H9 (cell line): ENCODE measurements around the gene NACAD. TPM values are rescaled to one million over a fixed set of nuclear protein-coding genes. Genes with fewer than 3 reads are reported as not detected.

Source experiments
- DNase-seq: peaks from one replicate; pipeline ENCODE4 v3.0.0-alpha.2; 2017
- H2AFZ ChIP-seq: one replicate; pipeline ENCODE4 v1.6.1; 2013; ENCODE audit warnings: mild to moderate bottlenecking, low read length, control low read depth, moderate library complexity
- H2AK5ac ChIP-seq: 2 replicates; pipeline ENCODE4 v1.6.1; 2013; ENCODE audit warnings: low read length, control low read depth, mixed read lengths; ENCODE audit not compliant: insufficient read length
- H2BK120ac ChIP-seq: one replicate; pipeline ENCODE4 v1.6.1; 2013; ENCODE audit warnings: low read depth, mild to moderate bottlenecking, low read length, control low read depth, inconsistent platforms; ENCODE audit not compliant: poor library complexity, severe bottlenecking
- H2BK12ac ChIP-seq: 2 replicates; pipeline ENCODE4 v1.6.1; 2013; ENCODE audit warnings: low read length, control low read depth, mixed read lengths, low read depth; ENCODE audit not compliant: insufficient read length
- H2BK15ac ChIP-seq: 2 replicates; pipeline ENCODE4 v1.6.1; 2013; ENCODE audit warnings: low read depth, low read length, control low read depth
- H2BK20ac ChIP-seq: one replicate; pipeline ENCODE4 v1.6.1; 2013; ENCODE audit warnings: low read depth, mild to moderate bottlenecking, low read length, control low read depth, inconsistent platforms; ENCODE audit not compliant: poor library complexity, severe bottlenecking
- H2BK5ac ChIP-seq: 2 replicates; pipeline ENCODE4 v1.6.1; 2013; ENCODE audit warnings: low read length, control low read depth, mixed read lengths; ENCODE audit not compliant: insufficient read length
- H3K14ac ChIP-seq: 2 replicates; pipeline ENCODE4 v1.6.1; 2013; ENCODE audit warnings: low read length, control low read depth; ENCODE audit not compliant: insufficient read depth
- H3K18ac ChIP-seq: 2 replicates; pipeline ENCODE4 v1.6.1; 2013; ENCODE audit warnings: low read depth, mild to moderate bottlenecking, mixed read lengths, low read length, control low read depth; ENCODE audit not compliant: insufficient read length
- H3K23ac ChIP-seq: 2 replicates; pipeline ENCODE4 v1.6.1; 2013; ENCODE audit warnings: low read length, control low read depth, mixed read lengths, low read depth; ENCODE audit not compliant: insufficient read length
- H3K23me2 ChIP-seq: 2 replicates; pipeline ENCODE4 v1.6.1; 2013; ENCODE audit warnings: low read depth, mild to moderate bottlenecking, mixed read lengths, low read length, control low read depth; ENCODE audit not compliant: insufficient read length, poor library complexity, severe bottlenecking
- H3K27ac ChIP-seq: 2 replicates; pipeline ENCODE4 v1.5.1; 2013; ENCODE audit warnings: low read length, control low read depth, mixed read lengths, low read depth; ENCODE audit not compliant: insufficient read length
- H3K27me3 ChIP-seq: 2 replicates; pipeline ENCODE4 v1.6.1; 2013; ENCODE audit warnings: low read length, control low read depth, inconsistent platforms; ENCODE audit not compliant: insufficient read depth
- H3K4ac ChIP-seq: 2 replicates; pipeline ENCODE4 v1.6.1; 2013; ENCODE audit warnings: low read depth, mild to moderate bottlenecking, control low read depth, inconsistent platforms, low read length, moderate library complexity
- H3K4me1 ChIP-seq: 2 replicates; pipeline ENCODE4 v1.6.1; 2013; ENCODE audit warnings: low read length, control low read depth, inconsistent platforms; ENCODE audit not compliant: insufficient read depth
- H3K4me2 ChIP-seq: 2 replicates; pipeline ENCODE4 v1.6.1; 2013; ENCODE audit warnings: low read length, control low read depth, mixed read lengths; ENCODE audit not compliant: insufficient read length, insufficient read depth
- H3K56ac ChIP-seq: 2 replicates; pipeline ENCODE4 v1.6.1; 2013; ENCODE audit warnings: low read depth, mild to moderate bottlenecking, mixed read lengths, low read length, control low read depth; ENCODE audit not compliant: insufficient read length
- H3K79me1 ChIP-seq: 2 replicates; pipeline ENCODE4 v1.6.1; 2013; ENCODE audit warnings: low read depth, mild to moderate bottlenecking, moderate library complexity, low read length, control low read depth, inconsistent platforms; ENCODE audit not compliant: insufficient read depth, poor library complexity, severe bottlenecking
- H3K79me2 ChIP-seq: 2 replicates; pipeline ENCODE4 v1.6.1; 2013; ENCODE audit warnings: low read length, control low read depth, inconsistent platforms; ENCODE audit not compliant: insufficient read depth
- H3K9ac ChIP-seq: 2 replicates; pipeline ENCODE4 v1.6.1; 2013; ENCODE audit warnings: low read length, control low read depth, mixed read lengths; ENCODE audit not compliant: insufficient read length; ENCODE audit errors: extremely low read depth
- H3K9me3 ChIP-seq: one replicate; pipeline ENCODE4 v1.6.1; 2013; ENCODE audit warnings: low read depth, low read length, inconsistent platforms; ENCODE audit not compliant: control insufficient read depth
- H3T11ph ChIP-seq: one replicate; pipeline ENCODE4 v1.6.1; 2013; ENCODE audit warnings: mild to moderate bottlenecking, low read length, control low read depth, inconsistent platforms
- H4K20me1 ChIP-seq: one replicate; pipeline ENCODE4 v1.6.1; 2013; ENCODE audit not compliant: control insufficient read depth, insufficient read length, insufficient read depth
- H4K5ac ChIP-seq: 2 replicates; pipeline ENCODE4 v1.6.1; 2013; ENCODE audit warnings: low read depth, mild to moderate bottlenecking, mixed read lengths, low read length, control low read depth; ENCODE audit not compliant: insufficient read length
- H4K8ac ChIP-seq: replicated peaks from 2 replicates; pipeline ENCODE4 v1.6.1; 2013; ENCODE audit warnings: low read length, control low read depth, mixed read lengths, low read depth; ENCODE audit not compliant: insufficient read length
- H4K91ac ChIP-seq: 2 replicates; pipeline ENCODE4 v1.6.1; 2013; ENCODE audit warnings: low read depth, mild to moderate bottlenecking, moderate library complexity, mixed read lengths, low read length, control low read depth; ENCODE audit not compliant: insufficient read length
- H3K27ac Mint-ChIP-seq, 3 experiments: 2 replicates in 2 of 3; 3 replicates in 1 of 3; pipeline ENCODE4 v1.8.0; 2020 to 2021; ENCODE audit warnings: mixed read lengths in 3 of 3, mild to moderate bottlenecking in 1 of 3, moderate library complexity in 1 of 3
- H3K27me3 Mint-ChIP-seq: 2 replicates; pipeline ENCODE4 v1.8.0; 2021; ENCODE audit warnings: low read depth, mild to moderate bottlenecking, moderate library complexity, mixed read lengths
- H3K36me3 Mint-ChIP-seq, 3 experiments: 2 replicates in 2 of 3; 3 replicates in 1 of 3; pipeline ENCODE4 v1.8.0; 2020 to 2021; ENCODE audit warnings: low read depth in 3 of 3, mixed read lengths in 3 of 3; ENCODE audit not compliant: insufficient read depth in 1 of 3
- H3K4me1 Mint-ChIP-seq, 2 experiments: 2 replicates each; pipeline ENCODE4 v1.8.0; 2020; ENCODE audit warnings: mixed read lengths in 2 of 2
- H3K4me3 Mint-ChIP-seq, 2 experiments: 2 replicates in 1 of 2; 3 replicates in 1 of 2; pipeline ENCODE4 v1.8.0; 2020 to 2021; ENCODE audit warnings: mild to moderate bottlenecking in 2 of 2, mixed read lengths in 2 of 2, moderate library complexity in 1 of 2
- H3K9me3 Mint-ChIP-seq, 2 experiments: 2 replicates in 1 of 2; 3 replicates in 1 of 2; pipeline ENCODE4 v1.8.0; 2020; ENCODE audit warnings: mild to moderate bottlenecking in 2 of 2, mixed read lengths in 2 of 2, moderate library complexity in 1 of 2
- WGBS: extraction: QIAGEN DNeasy Blood & Tissue Kit; methylation state at CpG from one replicate; pipeline ENCODE4 v1.1.7; 2013; ENCODE audit warnings: missing lambda C conversion rate, low lambda C conversion rate, mixed read lengths; ENCODE audit not compliant: insufficient read length; ENCODE audit errors: extremely low coverage; 5-methylcytosine and 5-hydroxymethylcytosine counted together
- total RNA-seq: library from RNA; stranded (reverse); gene quantifications from 2 replicates; pipeline ENCODE4 v1.2.1, GENCODE V29; 2021
- TF ChIP-seq, protein P1 (sequence below): fragments of 200-600 bp; sonication (generic); conservative IDR thresholded peaks from 3 replicates; pipeline ENCODE4 v1.8.0; 2021; ENCODE audit warnings: antibody characterized with exemption, mild to moderate bottlenecking

The NACAD gene
- total RNA-seq, 1 experiment from 2014 or later: 8.0 TPM

DNA sequence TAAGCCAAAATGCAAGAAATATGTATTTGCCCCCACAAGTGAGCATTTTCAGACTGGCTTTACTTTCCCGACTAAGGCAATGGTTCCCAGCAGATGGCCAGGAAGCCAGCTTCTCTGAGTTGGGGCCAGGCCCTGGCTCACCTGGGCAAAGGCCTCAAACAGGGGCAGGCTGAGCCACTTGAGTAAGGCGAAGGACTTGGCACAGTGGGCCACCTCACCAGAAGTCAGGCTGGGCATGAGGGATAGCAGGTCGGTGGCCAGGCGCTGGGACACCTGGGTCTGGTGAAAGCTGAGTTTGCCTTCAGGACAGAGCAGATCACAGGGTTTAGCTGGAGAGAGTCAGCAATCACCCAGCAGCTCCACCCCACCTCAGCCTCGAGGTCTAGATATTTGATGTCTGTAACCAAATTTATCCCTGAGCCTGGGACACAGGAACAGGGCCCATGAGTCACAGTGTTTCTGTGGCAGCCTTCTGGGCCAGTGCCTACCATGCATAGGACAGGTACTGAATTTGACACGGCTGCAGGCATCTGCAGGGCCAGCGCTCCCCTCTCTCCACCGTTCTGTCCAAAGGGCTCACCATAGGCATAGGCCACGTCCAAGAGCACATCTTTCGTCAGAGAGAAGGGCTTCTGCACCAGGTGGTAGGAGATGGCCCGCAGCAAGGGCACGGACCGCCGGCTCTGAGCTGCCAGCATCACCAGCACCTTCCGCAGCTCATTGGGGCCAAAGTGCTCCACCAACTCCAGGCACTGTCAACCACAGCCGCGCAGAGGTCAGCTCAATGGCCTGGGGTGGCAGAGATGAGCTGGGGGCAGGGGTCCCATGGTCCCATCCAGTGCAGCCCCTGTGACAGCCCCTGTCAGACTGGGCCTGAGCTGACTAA, 15.4 kb upstream of the NACAD start:
- H3K56ac ChIP-seq: no peak overlapping the region

More for the DNA sequence above, 15.4 kb upstream of the NACAD start:
- H3K79me1 ChIP-seq: peaks cover 10% of the 10 kb centered on the region
- no peak overlapping the region for H3T11ph ChIP-seq
- TF ChIP-seq, protein P1, sequence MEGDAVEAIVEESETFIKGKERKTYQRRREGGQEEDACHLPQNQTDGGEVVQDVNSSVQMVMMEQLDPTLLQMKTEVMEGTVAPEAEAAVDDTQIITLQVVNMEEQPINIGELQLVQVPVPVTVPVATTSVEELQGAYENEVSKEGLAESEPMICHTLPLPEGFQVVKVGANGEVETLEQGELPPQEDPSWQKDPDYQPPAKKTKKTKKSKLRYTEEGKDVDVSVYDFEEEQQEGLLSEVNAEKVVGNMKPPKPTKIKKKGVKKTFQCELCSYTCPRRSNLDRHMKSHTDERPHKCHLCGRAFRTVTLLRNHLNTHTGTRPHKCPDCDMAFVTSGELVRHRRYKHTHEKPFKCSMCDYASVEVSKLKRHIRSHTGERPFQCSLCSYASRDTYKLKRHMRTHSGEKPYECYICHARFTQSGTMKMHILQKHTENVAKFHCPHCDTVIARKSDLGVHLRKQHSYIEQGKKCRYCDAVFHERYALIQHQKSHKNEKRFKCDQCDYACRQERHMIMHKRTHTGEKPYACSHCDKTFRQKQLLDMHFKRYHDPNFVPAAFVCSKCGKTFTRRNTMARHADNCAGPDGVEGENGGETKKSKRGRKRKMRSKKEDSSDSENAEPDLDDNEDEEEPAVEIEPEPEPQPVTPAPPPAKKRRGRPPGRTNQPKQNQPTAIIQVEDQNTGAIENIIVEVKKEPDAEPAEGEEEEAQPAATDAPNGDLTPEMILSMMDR: no peak
- Mint-ChIP-seq H3K4me1 (no peaks in the 10 kb centered on the region), H3K9me3 (no peaks in the 10 kb centered on the region), H3K4me3 (no peak overlapping the region), H3K27ac (no peak overlapping the region; a peak in 1 of 7 replicates), H3K36me3 (peaks cover 44 to 94% (median 91%) of the 10 kb centered on the region in 3 experiments; a peak in 6 of 7 replicates), H3K27me3 (no peaks in the 10 kb centered on the region)
- no peaks in the 10 kb centered on the region for H3K23me2 ChIP-seq
- no peak overlapping the region for H2BK12ac ChIP-seq
- H3K9me3 ChIP-seq: no peaks in the 10 kb centered on the region
- no peak overlapping the region for H2BK5ac ChIP-seq
- no peak overlapping the region for H4K91ac ChIP-seq
- H3K79me2 ChIP-seq: peaks cover 5% of the 10 kb centered on the region; the same call in 1 of the 2 replicates
- H4K8ac ChIP-seq: no peak overlapping the region
- WGBS: no CpG with 5 or more reads among the region's 17 CpGs
- no peak overlapping the region for H3K23ac ChIP-seq
- no peak overlapping the region for H2BK15ac ChIP-seq
- H2BK20ac ChIP-seq: no peak overlapping the region
- no peaks in the 10 kb centered on the region for H3K4me1 ChIP-seq
- H3K27me3 ChIP-seq: no peaks in the 10 kb centered on the region
- no peak overlapping the region for H3K27ac ChIP-seq
- no peak for DNase-seq
- H4K5ac ChIP-seq: no peak overlapping the region
- no peak overlapping the region for H2AFZ ChIP-seq
- no peak overlapping the region for H3K4me2 ChIP-seq
- no peak overlapping the region for H2AK5ac ChIP-seq
- no peak overlapping the region for H3K18ac ChIP-seq
- H3K9ac ChIP-seq: no peak overlapping the region
- no peaks in the 10 kb centered on the region for H4K20me1 ChIP-seq
- no peak overlapping the region for H3K14ac ChIP-seq
- H3K4ac ChIP-seq: no peak overlapping the region
- H2BK120ac ChIP-seq: no peak overlapping the region
